RWPE1 (cell line): ENCODE data around the gene NPFFR1.

Source experiments
- CTCF ChIA-PET: fragments of 350-600 bp; sonication (Branson Sonifier 250); formaldehyde crosslinking; extraction: SDS; loops from one replicate; lab custom pipeline; 2021; lab: Yijun Ruan, JAX
- POLR2A ChIA-PET: fragments of 400-600 bp; formaldehyde crosslinking; extraction: SDS; loops from one replicate; lab custom pipeline; 2020; ENCODE audit warnings: antibody characterized with exemption; ENCODE audit not compliant: low non-redundant PET; lab: Yijun Ruan, JAX
- DNase-seq: peaks from one replicate; pipeline ENCODE4 v3.0.0; 2012; ENCODE audit warnings: low spot score
- H3K27ac ChIP-seq: fragments of 450-650 bp; 2 replicates; pipeline ENCODE4 v1.5.1; 2017
- TF ChIP-seq, protein P1 (sequence below): fragments of 450-650 bp; conservative IDR thresholded peaks from 2 replicates; pipeline ENCODE4 v1.5.1; 2017; ENCODE audit warnings: low read depth, mild to moderate bottlenecking

NPFFR1 gene

DNA sequence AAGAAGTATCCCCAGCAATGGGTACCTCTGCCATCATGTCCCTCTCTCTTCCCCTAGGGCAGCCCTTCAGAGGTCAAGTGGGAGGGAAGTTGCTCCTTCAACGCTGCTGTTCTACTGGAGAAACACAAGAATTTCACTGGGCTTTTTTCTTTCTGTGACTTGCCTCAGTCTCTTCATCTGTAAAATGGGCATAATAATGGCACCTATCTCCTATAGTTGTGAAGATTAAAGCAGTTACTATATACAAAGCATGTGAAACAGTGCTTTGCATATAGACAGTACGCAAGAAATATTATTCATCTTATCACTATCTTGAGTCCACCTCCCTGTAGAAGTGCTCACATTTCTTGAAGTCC, 1.6 kb upstream of the NPFFR1 start:
- TF ChIP-seq, protein P1, sequence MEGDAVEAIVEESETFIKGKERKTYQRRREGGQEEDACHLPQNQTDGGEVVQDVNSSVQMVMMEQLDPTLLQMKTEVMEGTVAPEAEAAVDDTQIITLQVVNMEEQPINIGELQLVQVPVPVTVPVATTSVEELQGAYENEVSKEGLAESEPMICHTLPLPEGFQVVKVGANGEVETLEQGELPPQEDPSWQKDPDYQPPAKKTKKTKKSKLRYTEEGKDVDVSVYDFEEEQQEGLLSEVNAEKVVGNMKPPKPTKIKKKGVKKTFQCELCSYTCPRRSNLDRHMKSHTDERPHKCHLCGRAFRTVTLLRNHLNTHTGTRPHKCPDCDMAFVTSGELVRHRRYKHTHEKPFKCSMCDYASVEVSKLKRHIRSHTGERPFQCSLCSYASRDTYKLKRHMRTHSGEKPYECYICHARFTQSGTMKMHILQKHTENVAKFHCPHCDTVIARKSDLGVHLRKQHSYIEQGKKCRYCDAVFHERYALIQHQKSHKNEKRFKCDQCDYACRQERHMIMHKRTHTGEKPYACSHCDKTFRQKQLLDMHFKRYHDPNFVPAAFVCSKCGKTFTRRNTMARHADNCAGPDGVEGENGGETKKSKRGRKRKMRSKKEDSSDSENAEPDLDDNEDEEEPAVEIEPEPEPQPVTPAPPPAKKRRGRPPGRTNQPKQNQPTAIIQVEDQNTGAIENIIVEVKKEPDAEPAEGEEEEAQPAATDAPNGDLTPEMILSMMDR: no peak
- ChIA-PET CTCF (interaction anchor here (0.6 to 0.8 kb wide), 2 partner anchors 13 to 64 kb away, joined by 3 to 4 read pairs; no protein-coding TSS in a partner anchor), POLR2A (no interaction called here)
- DNase-seq: no peak
- no peak overlapping the region for H3K27ac ChIP-seq

DNA sequence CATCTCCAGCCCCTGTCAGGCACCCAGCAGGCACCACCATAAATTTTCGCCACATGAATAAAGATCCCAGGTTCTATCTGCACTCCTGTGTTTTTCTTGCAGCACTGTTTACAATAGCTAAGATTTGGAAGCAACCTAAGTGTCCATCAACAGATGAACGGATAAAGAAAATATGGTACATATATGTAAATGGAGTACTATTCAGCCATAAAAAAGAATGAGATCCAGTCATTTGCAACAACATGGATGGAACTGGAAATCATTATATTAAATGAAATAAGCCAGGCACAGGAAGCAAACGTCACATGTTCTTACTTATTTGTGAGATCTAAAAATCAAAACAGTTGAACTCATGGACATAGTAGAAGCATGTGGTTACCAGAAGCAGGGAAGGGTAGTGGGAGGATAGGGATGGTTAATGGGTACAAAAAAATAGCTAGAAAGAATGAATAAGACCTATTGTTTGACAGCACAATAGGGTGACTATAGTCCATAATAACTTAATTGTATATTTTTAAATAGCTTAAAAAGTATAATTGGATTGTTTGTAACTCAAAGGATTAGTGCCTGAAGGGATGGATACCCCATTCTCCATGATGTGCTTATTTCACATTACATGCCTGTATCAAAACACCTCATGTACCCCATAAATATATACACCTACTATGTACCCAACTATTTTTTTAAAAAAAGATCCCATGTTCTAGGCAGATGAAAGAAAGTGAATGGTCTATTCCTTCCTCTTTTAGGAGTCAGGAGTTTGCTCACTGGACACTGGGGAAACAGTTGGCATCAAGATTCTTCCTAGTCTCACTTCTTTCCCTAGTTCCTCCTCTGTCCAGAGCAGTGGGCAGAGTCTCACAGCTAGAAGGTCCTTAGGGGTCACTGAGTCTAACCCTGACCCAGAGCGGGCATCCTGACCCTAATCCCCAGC, 1.0 kb upstream of the NPFFR1 start:
- CTCF ChIA-PET: interaction anchor here (0.5 to 0.7 kb wide), 2 partner anchors 11 to 328 kb away, joined by 3 read pairs; no protein-coding TSS in a partner anchor
- TF ChIP-seq, protein P1: no peak
- no peak for DNase-seq
- POLR2A ChIA-PET: no interaction called here
- H3K27ac ChIP-seq: no peak overlapping the region

DNA sequence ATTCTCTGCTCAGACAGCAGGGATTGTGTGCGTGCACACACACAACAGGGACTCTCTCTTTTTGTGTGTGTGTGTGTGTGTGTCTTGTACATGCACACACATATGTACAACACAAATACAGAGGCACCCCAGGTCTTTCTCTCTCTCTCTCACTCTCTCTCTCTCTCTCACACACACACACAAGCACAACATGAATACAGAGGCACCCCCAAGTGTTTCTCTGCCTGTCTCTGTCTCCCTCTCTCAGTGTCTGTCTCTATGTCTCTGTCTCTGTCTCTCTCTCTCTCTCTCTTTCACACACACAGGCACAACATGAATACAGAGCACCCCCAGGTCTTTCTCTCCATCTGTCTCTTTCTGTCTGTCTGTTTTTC, 746 bp downstream of the NPFFR1 start:
- ChIA-PET POLR2A (no interaction called here), CTCF (interaction anchor here (0.6 to 1.2 kb wide), 3 partner anchors 61 to 325 kb away, joined by 3 to 7 read pairs (median 3); no protein-coding TSS in a partner anchor)
- no peak for DNase-seq
- no peak overlapping the region for H3K27ac ChIP-seq
- TF ChIP-seq, protein P1: no peak

DNA sequence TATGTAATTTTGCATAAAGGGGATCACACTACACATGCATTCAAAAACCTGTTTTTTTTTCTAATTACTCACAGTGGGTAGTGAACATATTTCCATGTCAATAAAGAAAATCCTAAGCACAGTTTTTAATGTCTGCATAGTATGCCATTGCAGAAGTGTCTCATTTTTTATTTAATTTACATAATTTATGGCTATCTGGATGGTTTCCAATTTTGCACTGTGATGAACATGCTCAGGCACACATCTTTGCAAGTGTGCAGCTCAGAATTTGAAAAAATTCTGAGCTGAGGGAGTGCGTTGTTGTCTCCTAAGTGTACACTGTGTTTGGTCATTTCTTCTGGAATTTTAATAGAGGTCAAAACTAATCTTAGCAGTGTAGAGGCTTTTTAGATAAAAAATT, 2.2 kb downstream of the NPFFR1 start:
- no peak for DNase-seq
- POLR2A ChIA-PET: no interaction called here
- TF ChIP-seq, protein P1: no peak
- CTCF ChIA-PET: interaction anchor here (1.2 kb wide), 1 partner anchor 60 kb away, joined by 7 read pairs; no protein-coding TSS in a partner anchor
- no peak overlapping the region for H3K27ac ChIP-seq

DNA sequence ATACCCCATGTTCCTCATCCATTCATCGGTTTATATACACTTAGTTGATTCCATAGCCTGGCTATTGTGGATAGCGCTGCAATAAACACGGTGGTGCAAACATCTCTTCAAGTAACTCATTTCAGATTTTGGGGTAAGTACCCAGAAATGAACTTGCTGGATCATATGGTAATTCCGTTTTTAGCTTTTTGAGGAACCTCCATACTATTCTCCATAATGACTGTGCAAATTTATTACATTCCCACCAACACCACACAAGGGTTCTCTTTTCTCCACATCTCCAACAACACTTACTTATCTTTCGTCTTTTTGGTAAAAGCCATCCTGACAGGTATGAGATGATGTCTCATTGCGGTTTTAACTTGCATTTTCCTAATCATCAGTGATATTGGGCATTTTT, 3.7 kb downstream of the NPFFR1 start:
- CTCF ChIA-PET: interaction anchor here (0.6 kb wide), 3 partner anchors 39 to 73 kb away, joined by 3 to 4 read pairs (median 4); no protein-coding TSS in a partner anchor
- POLR2A ChIA-PET: no interaction called here
- TF ChIP-seq, protein P1: no peak
- no peak overlapping the region for H3K27ac ChIP-seq
- no peak for DNase-seq

DNA sequence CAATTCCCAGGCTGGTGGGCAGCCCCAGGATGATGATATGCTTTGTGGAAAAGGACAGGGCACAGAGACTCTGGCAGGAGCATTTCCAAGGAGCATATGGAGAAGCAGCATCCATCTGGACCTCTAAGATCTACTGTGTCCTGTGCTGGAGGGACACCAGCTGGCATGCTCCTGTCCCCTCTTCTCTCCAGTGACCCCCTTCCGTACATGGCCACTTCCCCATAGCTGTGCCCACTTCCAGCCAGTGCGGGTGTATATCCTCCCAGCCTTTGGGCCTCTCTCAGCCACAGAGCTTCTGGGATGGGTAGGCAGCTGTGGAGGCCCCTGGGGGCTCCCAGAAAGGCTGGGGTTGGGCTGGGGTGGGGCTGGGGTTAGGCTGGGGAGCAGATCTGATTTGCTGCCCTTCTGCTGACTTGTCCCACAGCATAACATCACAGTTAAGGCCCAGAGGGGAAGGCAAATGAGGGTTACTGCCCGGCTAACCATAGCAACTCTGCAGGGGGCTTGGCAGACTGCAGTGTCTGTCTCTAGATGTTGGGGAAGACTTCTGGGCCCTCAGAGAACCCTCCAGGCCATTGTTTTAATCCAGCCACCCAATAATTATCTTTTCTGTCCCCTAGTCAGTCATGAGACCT, 6.3 kb downstream of the NPFFR1 start:
- ChIA-PET POLR2A (no interaction called here), CTCF (interaction anchor here (0.6 kb wide), 1 partner anchor 80 kb away, joined by 4 read pairs; no protein-coding TSS in a partner anchor)
- no peak for DNase-seq
- H3K27ac ChIP-seq: no peak overlapping the region
- TF ChIP-seq, protein P1: no peak
